HL-60/S4 treated with retinoic acid at 250 ng/mL for 4 days and 3 days (cell line): ENCODE data around the gene GNPAT.

ENCODE experiments used
- in situ Hi-C: fragments of 300-500 bp; cut with MboI; formaldehyde crosslinking; loops from 2 replicates; pipeline ENCODE4 v1.7.0; 2022; ENCODE audit warnings: low sequenced_read_pairs

GNPAT gene

DNA sequence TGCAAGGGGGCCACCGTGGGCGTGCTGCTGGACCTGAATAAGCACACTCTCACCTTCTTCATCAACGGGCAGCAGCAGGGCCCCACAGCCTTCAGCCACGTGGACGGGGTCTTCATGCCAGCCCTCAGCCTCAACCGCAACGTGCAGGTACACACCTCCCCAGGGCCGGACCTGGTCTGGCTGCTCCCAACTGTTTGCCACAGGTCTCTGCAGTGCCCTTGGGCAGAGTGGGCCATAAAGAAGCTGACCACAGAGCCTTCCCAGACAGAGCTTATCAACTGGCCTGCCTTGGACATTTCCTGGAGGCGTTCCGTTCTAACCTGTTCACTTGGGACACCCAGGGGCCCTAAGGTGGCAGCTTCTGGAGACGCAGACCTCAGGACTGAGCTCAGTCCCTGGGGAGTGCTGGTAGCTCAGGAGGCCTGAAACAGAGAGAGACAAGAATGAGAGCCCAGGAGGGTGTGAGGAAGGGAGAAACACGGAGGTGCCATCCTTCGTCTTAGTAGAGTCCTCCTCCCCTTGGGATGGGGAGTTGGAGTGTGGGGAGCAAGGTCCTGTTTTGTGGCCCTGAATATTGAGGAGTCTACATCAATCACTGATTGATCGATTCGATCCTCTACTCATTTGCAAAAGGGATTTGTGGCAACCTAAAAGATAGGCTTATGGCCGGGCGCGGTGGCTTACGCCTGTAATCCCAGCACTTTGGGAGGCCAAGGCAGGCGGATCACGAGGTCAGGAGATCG, 27.0 kb upstream of the GNPAT start:
- in situ Hi-C loops: no loop called here

DNA sequence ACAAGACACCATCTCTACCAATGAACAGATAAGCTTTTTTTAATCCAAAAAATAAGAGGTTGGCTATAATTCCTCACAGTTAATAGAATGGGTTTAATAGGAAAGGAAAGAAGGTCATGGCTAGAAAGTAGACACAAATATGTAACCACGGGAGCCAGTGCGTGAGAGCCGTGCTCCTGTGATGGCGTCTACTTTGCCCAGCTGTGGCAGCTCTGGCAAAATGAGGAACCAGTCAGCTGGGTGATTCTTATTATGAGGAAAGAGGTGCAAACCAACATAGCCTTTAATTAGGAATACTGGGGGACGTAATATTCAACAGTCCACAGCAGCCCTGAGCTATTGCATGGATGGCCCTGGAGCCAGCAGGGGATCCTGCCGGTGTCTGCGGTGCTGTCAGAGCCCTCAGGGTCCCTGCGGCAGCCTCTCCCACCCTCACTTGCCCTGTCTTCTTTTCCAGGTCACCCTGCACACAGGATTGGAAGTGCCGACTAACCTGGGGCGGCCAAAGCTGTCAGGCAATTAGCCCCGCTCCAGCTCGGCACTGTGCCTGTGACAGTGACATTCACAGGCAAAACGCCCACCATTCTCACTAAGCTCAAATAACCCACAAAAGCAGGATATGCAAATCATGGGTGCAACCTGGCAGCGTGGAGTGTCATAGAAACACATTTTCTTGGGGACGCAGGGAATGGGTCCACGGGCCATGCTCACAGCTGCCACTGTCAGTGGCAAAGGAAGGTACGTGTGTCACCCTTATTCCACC, 25.9 kb upstream of the GNPAT start:
- in situ Hi-C loops: no loop called here

DNA sequence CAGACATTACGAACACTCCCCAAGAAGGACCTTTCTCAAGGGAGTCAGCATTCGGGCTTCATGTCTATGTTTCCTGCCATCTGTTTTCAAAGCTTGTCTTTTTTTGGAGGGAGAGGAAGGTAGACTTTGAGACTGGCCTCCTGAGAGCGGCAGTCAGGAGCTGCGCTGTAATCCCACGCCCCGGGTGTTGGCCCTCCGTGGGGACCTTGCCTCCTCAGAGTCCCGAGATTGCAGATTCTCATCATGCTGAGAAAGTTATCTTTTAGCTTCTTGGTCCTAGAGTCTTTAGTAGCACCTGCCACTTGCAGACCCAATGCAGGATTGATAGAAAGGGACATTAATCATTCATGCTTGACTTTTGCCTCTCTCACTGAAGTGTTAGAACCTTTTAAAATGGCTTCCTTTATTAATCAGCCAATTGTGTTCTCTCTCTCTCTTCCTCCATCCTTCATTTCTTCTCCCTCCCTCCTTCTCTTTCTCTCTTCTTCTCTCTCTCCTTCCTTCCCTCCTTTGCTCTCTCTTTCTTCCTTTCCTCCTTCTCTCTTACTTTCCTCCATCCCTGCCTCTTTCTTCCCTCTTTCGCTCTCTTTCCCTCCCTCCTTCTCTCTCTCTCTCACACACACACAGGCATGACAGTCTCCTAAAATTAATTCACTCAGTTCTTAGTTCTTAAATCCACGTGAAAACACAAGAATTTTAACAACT, 25.2 kb upstream of the GNPAT start:
- in situ Hi-C loops: no loop called here

DNA sequence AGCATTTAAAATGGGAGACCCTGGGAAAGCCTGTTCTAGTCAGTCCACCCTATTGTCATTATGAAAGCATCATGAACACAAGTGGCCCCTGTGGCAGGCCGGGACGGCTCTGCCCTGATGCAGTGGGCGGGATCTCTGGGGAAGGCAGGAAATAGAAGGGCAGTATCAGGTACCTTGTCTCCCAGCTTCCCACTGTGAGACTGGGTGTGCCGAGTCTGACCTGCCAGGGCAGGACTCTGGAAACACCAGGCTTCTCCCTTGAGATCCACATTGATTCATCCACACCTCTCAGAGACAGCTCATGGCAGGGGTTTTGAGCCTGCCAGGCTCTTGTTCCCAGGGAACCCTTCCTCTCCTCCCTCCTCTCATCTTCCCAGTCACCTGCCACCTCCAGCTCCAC, 24.5 kb upstream of the GNPAT start:
- in situ Hi-C loops: no loop called here

DNA sequence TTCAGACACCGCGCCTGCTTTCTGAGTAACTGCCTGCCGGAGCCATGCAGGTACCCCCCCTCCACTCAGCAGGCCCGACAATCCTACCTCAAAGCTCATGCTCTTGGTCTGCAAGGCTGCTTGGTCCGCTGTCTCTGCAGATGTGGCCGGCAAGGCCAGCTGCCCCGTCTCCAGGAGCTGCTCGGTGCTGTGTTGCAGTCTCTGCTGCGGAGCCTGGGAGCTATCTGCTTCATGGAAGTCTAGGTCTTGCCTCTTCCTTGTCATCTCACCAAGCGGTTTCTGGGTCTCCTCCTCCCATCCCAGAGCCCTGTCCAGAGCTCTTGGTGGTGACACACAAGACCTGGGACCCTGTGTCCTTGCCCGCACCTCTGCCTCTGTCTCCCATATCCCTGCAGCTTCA, 24.0 kb upstream of the GNPAT start:
- in situ Hi-C loops: no loop called here

DNA sequence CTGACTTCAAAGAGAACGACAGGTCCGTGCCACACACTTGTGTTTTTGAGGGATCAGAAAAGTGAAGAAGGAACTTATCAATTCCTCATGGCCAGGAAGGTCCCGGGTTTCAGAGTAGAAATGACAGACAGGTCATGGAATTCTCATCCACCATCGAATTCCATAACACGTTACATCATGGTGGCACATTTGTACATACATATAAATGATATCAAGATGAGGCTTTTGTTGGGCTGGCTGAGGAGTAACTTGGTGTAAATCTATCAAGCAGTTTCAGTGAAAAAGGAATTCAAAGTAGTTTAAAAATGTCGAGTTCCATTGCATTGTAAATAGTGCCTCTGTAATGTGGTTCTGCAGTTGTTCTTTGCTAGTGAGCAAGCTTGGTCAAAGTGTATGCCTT, 22.9 kb upstream of the GNPAT start:
- in situ Hi-C loops: no loop called here

DNA sequence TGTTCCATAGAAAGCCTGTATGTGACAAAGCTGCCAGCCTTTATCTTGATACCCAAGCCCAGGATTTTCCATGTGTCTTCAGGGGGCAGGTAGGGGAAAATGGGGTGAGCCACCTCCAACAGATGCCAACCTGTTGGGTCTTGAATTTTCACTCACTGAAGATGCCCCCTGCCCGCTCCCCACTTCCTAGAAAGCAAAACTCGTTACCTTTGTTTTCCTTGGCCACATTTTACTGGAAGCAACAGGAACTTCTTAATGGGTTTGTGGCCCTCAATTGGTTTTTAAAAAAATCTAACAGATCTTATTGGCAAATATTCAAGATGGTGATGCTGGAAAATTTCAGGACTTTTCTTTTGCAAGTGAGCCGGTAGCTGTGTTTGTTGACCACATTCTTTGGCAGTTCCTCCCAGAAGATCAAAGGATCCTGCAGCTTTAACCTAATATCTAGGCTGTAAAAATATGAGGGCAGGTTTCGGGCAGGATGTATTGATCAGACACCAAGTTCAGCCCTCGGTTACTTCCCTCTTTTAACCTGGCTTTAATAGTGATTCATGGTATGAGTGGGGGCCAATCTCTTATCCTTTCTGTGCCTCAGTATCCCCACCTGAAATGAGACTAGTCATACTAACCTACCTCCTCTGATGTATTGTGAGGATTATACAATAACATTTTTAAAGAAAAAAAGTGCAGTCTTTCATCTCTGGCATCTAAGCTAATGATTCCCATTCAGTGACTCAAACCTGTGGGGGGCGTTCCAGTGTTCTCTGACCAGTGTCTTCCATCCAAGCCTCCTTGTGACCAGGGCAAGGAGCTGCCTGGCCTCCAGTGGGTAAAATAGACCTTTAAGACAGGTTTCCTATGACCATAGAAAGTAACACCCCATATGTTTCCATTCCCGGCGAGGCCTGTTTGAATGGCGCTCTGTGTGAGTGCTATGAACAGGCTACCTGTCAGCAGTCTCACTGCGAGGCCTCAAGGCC, 21.3 kb upstream of the GNPAT start:
- in situ Hi-C loops: no loop called here

DNA sequence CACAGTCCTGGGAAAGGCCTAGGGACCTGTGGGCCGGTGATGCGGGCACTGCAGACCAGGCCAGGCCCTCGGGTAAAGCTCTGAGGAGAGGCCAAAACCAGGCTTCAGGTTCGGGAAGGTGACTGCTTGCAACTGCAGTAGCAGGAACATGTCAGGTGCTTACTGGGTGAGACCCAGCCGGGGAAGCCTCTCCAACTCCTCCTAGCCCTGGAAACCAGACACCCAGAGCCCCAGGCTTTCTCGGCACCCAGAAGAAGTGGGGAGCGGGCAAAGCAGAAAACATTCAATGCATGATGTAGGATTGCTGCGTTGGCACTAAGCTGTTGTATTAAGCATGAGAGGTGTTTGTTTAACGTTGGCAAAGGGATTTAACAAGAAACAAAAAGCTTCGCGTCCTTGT, 20.2 kb upstream of the GNPAT start:
- in situ Hi-C loops: no loop called here

DNA sequence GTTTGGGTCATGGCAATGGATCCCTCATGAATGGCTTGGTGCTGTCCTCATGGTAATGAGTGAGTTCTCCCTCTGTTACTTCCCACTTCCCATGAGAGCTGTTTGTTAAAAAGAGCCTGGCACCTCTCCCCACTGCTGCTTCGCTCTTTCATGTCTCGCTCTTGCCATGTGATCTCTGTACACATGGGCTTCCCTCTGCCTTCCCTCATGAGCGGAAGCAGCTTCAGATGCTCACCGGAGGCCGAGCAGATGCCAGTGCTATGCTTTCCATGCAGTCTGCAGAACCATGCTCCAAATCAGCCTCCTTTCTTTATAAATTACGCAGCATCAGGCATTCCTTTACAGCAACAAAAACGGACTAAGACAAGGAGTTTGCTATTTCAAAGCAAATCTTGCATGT, 14.9 kb upstream of the GNPAT start:
- in situ Hi-C loops: no loop called here

DNA sequence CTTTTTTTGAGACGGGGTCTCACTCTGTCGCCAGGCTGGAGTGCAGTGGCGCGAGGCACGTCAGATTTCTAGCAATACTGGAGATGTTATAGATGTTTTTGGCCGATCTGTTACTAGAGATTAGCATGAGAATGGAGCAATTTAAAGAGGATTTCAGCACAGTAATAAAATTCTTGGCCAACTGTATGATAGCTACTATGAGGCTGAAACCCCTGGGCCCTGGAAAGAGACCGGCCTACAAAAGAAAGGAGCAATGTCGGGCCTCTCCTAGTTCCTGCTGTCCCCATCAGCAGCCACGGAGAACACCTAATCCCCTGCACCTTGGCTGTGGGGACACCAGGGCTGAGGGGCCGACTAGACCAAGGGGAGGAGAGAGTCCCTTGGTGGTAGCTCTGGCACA, 9.5 kb upstream of the GNPAT start:
- in situ Hi-C loops: no loop called here

DNA sequence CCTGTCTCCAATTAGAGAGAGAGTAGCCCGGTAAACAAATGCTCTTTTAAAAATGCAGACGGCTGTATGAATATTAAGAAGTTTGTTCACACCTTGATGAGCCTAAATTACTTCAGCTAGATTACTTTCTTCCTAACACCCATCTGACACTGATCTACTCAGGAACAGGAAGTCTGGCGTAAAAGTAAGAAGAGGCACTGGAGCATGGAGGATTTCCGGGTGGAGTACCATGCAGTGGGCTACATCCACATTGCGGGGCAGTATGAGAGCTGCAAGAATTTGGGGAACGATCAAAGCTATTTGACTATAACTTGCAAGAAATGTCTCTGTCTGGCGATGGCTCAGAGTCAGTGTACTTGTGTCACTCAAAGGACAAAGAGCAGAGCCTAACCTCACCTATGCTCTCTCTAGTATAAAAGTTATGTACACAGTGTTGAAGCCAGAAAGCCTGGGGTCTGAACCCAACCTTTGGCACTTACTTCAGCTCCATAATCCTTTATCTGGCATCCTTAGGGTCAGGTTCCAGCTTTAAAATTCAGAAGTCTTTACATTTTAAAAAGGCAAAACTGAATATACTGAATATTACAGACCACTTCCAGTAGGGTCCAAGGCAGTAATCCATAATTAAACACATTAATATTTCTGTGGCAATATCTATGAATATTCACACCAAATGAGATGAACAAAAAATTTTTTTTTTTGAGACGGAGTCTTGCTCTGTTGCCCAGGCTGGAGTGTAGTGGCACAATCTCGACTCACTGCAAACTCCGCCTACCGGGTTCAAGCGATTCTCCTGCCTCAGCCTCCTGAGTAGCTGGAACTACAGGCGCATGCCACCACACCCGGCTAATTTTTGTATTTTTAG, 7.9 kb upstream of the GNPAT start:
- in situ Hi-C loops: no loop called here

DNA sequence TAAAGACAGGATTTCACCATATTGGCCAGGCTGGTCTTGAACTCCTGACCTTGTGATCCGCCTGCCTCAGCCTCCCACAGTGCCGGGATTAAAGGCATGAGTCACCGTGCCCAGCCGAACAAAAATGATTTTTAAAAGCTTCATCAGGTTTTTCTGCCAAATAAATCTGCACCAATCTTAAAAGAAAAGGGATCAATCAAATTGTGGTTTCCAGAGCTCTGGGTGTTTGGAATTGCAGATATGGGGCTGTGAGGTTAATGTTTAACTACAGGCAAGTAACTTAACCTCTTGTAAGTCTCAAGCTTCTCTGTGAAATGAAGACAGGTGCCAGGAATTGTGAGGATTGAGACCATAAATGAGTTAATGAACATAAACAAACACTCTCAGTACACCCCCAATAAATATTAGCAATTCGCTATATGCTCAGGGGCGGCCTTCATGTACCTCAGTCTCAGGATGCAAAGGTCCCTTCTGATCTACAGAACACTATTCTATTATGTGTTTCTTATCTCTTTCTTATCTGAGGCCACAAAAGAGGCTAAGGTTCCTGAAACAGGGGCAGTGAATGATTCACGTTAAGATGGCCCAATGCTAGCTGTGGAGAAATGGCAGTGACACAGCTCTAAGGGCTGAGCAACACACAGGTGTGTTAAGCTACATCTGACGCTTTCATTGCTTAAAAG, 7.1 kb upstream of the GNPAT start:
- in situ Hi-C loops: no loop called here

DNA sequence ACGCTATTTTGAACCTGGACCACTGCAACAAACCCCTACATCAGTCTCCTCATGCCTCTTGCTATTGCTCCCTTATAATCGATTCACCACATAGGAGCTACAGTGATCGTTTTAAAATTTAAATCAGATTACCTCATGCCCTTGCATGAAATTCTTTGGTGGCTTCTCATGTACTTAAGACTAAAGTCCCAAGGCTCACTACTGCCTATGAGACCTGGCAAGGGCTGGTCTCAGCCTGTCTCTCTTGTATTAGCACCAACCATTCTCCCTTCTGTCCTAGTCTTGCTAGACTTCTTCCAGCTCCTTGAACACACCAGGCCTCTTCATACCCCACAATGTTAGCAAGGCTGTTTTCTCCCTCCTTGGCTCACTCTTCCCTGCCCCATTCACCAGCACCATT, 6.5 kb upstream of the GNPAT start:
- in situ Hi-C loops: no loop called here

DNA sequence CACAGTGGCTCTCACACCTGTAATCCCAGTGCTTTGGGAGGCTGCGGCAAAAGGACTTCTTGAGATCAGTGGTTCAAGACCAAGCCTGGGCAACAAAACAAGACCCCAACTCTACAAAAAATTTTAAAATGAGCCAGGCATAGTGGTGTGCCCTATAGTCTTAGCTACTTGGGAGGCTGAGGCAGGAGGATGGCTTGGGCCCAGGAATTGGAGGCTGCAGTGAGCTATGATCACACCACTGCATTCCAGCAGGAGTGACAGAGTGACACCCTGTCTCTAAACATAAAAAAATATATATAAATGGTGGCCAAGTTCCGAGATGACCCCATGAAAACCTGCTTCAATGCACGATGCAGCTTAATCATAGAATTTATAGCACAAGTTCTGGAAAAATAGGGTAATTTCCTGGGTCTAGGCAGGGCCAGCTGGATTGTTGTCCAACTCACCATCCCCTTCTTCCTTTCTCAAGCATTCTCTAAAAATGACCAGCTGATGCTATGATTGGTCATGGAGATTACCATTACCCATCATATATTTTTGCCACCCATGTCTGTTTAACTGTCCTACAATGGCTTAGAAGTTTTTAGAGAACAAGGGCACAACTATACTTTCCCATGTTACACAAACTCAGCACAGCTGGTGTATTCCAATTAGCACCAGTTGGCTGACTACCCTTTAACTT, 5.3 kb upstream of the GNPAT start:
- in situ Hi-C loops: no loop called here

DNA sequence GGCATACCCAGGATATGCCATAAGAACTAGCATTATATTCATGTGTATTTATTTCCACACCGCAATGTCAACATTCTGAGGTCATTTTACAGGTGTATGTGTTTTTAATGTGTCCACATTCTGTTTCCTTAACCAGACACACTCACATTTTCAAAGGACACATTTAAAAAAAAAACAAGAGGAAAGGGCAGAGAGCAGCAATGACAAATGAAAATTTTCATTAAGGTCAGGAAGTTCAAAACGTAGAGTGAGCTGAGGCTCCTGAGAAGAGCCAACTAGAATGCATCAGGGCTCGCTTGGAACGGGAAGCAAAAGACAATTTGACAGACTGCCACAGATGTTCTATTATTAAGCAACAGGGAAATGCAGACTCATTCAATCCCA, 4.8 kb upstream of the GNPAT start:
- in situ Hi-C loops: no loop called here

DNA sequence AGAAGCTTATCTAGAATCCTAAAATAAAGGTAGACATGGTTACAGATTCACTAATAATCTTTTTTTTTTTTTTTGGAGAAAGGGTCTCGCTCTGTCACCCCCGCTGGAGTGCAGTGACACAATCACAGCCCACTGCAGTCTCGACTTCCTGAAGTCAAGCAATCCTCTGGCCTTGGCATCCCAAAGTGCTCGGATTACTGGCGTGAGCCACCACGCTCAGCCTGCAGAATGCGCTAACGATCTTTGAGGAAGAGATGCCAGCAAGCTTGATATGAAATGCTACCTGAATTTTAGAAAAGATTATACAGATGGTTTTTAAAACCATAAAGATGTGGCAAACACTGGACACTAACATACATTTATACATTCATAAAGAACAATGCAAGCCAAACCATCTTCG, 4.1 kb upstream of the GNPAT start:
- in situ Hi-C loops: no loop called here

DNA sequence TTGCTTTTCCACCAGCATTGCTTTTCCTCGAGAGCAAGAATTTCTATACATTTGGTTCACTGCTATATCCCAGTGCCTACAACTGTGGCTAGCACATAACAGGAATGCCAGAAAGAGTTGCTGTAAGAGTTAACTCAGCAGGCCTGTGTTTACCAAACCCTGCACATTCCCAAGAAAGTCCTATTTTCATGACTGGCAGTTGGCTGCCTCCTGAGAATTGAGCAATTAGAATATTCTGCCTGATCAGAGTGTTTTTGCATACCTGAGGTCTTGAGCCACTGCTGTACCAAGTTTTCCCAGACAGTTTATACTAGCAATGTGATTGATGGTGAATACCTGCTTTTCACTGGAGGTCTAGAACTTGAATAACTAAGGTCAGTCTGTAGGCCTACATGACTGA, 2.7 kb upstream of the GNPAT start:
- in situ Hi-C loops: no loop called here

DNA sequence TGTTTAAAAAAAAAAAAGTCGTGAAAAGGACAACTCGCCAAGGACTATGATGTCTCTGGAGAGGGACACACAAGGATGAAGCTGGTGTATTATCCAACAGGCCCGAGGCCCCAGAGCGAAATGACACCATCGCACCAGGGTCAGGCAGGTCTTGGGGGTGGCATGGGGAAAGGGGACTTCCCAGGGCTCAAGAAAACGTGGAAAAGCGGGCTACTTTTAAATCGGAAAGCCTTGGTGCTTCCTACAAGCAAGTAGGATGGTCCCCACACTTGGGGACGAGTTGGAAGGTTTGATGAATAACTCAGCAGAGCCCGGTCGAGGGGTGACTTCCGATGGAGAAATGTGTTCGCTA, 505 bp upstream of the GNPAT start:
- in situ Hi-C loops: no loop called here

DNA sequence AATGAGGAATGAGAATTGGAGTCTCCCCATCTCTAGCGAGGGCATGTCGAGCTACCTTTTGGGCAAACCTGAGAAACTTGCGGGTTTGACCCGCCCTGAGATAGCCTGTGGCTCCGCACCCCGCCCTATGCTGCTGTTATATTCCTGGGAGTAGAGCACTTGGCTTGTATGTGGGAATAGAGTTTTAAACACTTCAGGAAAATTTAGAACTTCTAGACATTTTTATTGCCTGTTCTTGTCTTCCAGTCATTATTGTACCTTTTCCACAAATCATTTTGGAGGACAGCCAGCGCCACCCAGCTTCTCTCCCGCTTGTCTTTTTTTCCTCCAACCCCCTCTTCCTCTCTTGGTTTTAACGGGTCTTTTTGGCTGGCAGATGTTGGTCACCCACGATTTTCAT, 738 bp downstream of the GNPAT start:
- in situ Hi-C loops: no loop called here
